H9 (cell line): Measurements from ENCODE around the gene GSTO2. TPM values are rescaled to one million over a fixed set of nuclear protein-coding genes. Genes with fewer than 3 reads are reported as not detected.

Experiments
- DNase-seq: peaks from one replicate; pipeline ENCODE4 v3.0.0-alpha.2; 2017
- H2AFZ ChIP-seq: one replicate; pipeline ENCODE4 v1.6.1; 2013; ENCODE audit warnings: mild to moderate bottlenecking, low read length, control low read depth, moderate library complexity
- H2AK5ac ChIP-seq: 2 replicates; pipeline ENCODE4 v1.6.1; 2013; ENCODE audit warnings: low read length, control low read depth, mixed read lengths; ENCODE audit not compliant: insufficient read length
- H2BK120ac ChIP-seq: one replicate; pipeline ENCODE4 v1.6.1; 2013; ENCODE audit warnings: low read depth, mild to moderate bottlenecking, low read length, control low read depth, inconsistent platforms; ENCODE audit not compliant: poor library complexity, severe bottlenecking
- H2BK12ac ChIP-seq: 2 replicates; pipeline ENCODE4 v1.6.1; 2013; ENCODE audit warnings: low read length, control low read depth, mixed read lengths, low read depth; ENCODE audit not compliant: insufficient read length
- H2BK15ac ChIP-seq: 2 replicates; pipeline ENCODE4 v1.6.1; 2013; ENCODE audit warnings: low read depth, low read length, control low read depth
- H2BK20ac ChIP-seq: one replicate; pipeline ENCODE4 v1.6.1; 2013; ENCODE audit warnings: low read depth, mild to moderate bottlenecking, low read length, control low read depth, inconsistent platforms; ENCODE audit not compliant: poor library complexity, severe bottlenecking
- H2BK5ac ChIP-seq: 2 replicates; pipeline ENCODE4 v1.6.1; 2013; ENCODE audit warnings: low read length, control low read depth, mixed read lengths; ENCODE audit not compliant: insufficient read length
- H3K14ac ChIP-seq: 2 replicates; pipeline ENCODE4 v1.6.1; 2013; ENCODE audit warnings: low read length, control low read depth; ENCODE audit not compliant: insufficient read depth
- H3K18ac ChIP-seq: 2 replicates; pipeline ENCODE4 v1.6.1; 2013; ENCODE audit warnings: low read depth, mild to moderate bottlenecking, mixed read lengths, low read length, control low read depth; ENCODE audit not compliant: insufficient read length
- H3K23ac ChIP-seq: 2 replicates; pipeline ENCODE4 v1.6.1; 2013; ENCODE audit warnings: low read length, control low read depth, mixed read lengths, low read depth; ENCODE audit not compliant: insufficient read length
- H3K23me2 ChIP-seq: 2 replicates; pipeline ENCODE4 v1.6.1; 2013; ENCODE audit warnings: low read depth, mild to moderate bottlenecking, mixed read lengths, low read length, control low read depth; ENCODE audit not compliant: insufficient read length, poor library complexity, severe bottlenecking
- H3K27ac ChIP-seq: 2 replicates; pipeline ENCODE4 v1.5.1; 2013; ENCODE audit warnings: low read length, control low read depth, mixed read lengths, low read depth; ENCODE audit not compliant: insufficient read length
- H3K27me3 ChIP-seq: 2 replicates; pipeline ENCODE4 v1.6.1; 2013; ENCODE audit warnings: low read length, control low read depth, inconsistent platforms; ENCODE audit not compliant: insufficient read depth
- H3K4ac ChIP-seq: 2 replicates; pipeline ENCODE4 v1.6.1; 2013; ENCODE audit warnings: low read depth, mild to moderate bottlenecking, control low read depth, inconsistent platforms, low read length, moderate library complexity
- H3K4me1 ChIP-seq: 2 replicates; pipeline ENCODE4 v1.6.1; 2013; ENCODE audit warnings: low read length, control low read depth, inconsistent platforms; ENCODE audit not compliant: insufficient read depth
- H3K4me2 ChIP-seq: 2 replicates; pipeline ENCODE4 v1.6.1; 2013; ENCODE audit warnings: low read length, control low read depth, mixed read lengths; ENCODE audit not compliant: insufficient read length, insufficient read depth
- H3K56ac ChIP-seq: 2 replicates; pipeline ENCODE4 v1.6.1; 2013; ENCODE audit warnings: low read depth, mild to moderate bottlenecking, mixed read lengths, low read length, control low read depth; ENCODE audit not compliant: insufficient read length
- H3K79me1 ChIP-seq: 2 replicates; pipeline ENCODE4 v1.6.1; 2013; ENCODE audit warnings: low read depth, mild to moderate bottlenecking, moderate library complexity, low read length, control low read depth, inconsistent platforms; ENCODE audit not compliant: insufficient read depth, poor library complexity, severe bottlenecking
- H3K79me2 ChIP-seq: 2 replicates; pipeline ENCODE4 v1.6.1; 2013; ENCODE audit warnings: low read length, control low read depth, inconsistent platforms; ENCODE audit not compliant: insufficient read depth
- H3K9ac ChIP-seq: 2 replicates; pipeline ENCODE4 v1.6.1; 2013; ENCODE audit warnings: low read length, control low read depth, mixed read lengths; ENCODE audit not compliant: insufficient read length; ENCODE audit errors: extremely low read depth
- H3K9me3 ChIP-seq: one replicate; pipeline ENCODE4 v1.6.1; 2013; ENCODE audit warnings: low read depth, low read length, inconsistent platforms; ENCODE audit not compliant: control insufficient read depth
- H3T11ph ChIP-seq: one replicate; pipeline ENCODE4 v1.6.1; 2013; ENCODE audit warnings: mild to moderate bottlenecking, low read length, control low read depth, inconsistent platforms
- H4K20me1 ChIP-seq: one replicate; pipeline ENCODE4 v1.6.1; 2013; ENCODE audit not compliant: control insufficient read depth, insufficient read length, insufficient read depth
- H4K5ac ChIP-seq: 2 replicates; pipeline ENCODE4 v1.6.1; 2013; ENCODE audit warnings: low read depth, mild to moderate bottlenecking, mixed read lengths, low read length, control low read depth; ENCODE audit not compliant: insufficient read length
- H4K8ac ChIP-seq: replicated peaks from 2 replicates; pipeline ENCODE4 v1.6.1; 2013; ENCODE audit warnings: low read length, control low read depth, mixed read lengths, low read depth; ENCODE audit not compliant: insufficient read length
- H4K91ac ChIP-seq: 2 replicates; pipeline ENCODE4 v1.6.1; 2013; ENCODE audit warnings: low read depth, mild to moderate bottlenecking, moderate library complexity, mixed read lengths, low read length, control low read depth; ENCODE audit not compliant: insufficient read length
- H3K27ac Mint-ChIP-seq, 3 experiments: 2 replicates in 2 of 3; 3 replicates in 1 of 3; pipeline ENCODE4 v1.8.0; 2020 to 2021; ENCODE audit warnings: mixed read lengths in 3 of 3, mild to moderate bottlenecking in 1 of 3, moderate library complexity in 1 of 3
- H3K27me3 Mint-ChIP-seq: 2 replicates; pipeline ENCODE4 v1.8.0; 2021; ENCODE audit warnings: low read depth, mild to moderate bottlenecking, moderate library complexity, mixed read lengths
- H3K36me3 Mint-ChIP-seq, 3 experiments: 2 replicates in 2 of 3; 3 replicates in 1 of 3; pipeline ENCODE4 v1.8.0; 2020 to 2021; ENCODE audit warnings: low read depth in 3 of 3, mixed read lengths in 3 of 3; ENCODE audit not compliant: insufficient read depth in 1 of 3
- H3K4me1 Mint-ChIP-seq, 2 experiments: 2 replicates each; pipeline ENCODE4 v1.8.0; 2020; ENCODE audit warnings: mixed read lengths in 2 of 2
- H3K4me3 Mint-ChIP-seq, 2 experiments: 2 replicates in 1 of 2; 3 replicates in 1 of 2; pipeline ENCODE4 v1.8.0; 2020 to 2021; ENCODE audit warnings: mild to moderate bottlenecking in 2 of 2, mixed read lengths in 2 of 2, moderate library complexity in 1 of 2
- H3K9me3 Mint-ChIP-seq, 2 experiments: 2 replicates in 1 of 2; 3 replicates in 1 of 2; pipeline ENCODE4 v1.8.0; 2020; ENCODE audit warnings: mild to moderate bottlenecking in 2 of 2, mixed read lengths in 2 of 2, moderate library complexity in 1 of 2
- CTCF ChIP-seq: fragments of 200-600 bp; sonication (generic); conservative IDR thresholded peaks from 3 replicates; pipeline ENCODE4 v1.8.0; 2021; ENCODE audit warnings: antibody characterized with exemption, mild to moderate bottlenecking
- total RNA-seq: library from RNA; stranded (reverse); gene quantifications from 2 replicates; pipeline ENCODE4 v1.2.1, GENCODE V29; 2021

The GSTO2 gene
- total RNA-seq, 1 experiment from 2014 or later = 14.5 TPM

GRCh38 chr10:104252368-104252767, 16.6 kb upstream of the GSTO2 start:
- peaks cover 12% of the 10 kb centered on the region for H3K23me2 ChIP-seq
- Mint-ChIP-seq H3K4me1 (peaks cover 51 to 58% of the 10 kb centered on the region in 2 experiments), H3K4me3 (no peak overlapping the region), H3K27me3 (peaks cover 15% of the 10 kb centered on the region), H3K36me3 (peaks cover 1 to 4% (median 3%) of the 10 kb centered on the region in 3 experiments; a peak in 3 of 7 replicates), H3K27ac (no peak overlapping the region; a peak in 1 of 7 replicates), H3K9me3 (peaks cover 0 to 2% of the 10 kb centered on the region in 2 experiments; a peak in 2 of 5 replicates)
- H3K27me3 ChIP-seq = no peaks in the 10 kb centered on the region; the same call in 1 of the 2 replicates
- H2BK120ac ChIP-seq = no peak overlapping the region
- no peak overlapping the region for H2BK20ac ChIP-seq
- no peak overlapping the region for H3K4ac ChIP-seq
- H3T11ph ChIP-seq = no peak overlapping the region
- no peak for DNase-seq
- no peak overlapping the region for H3K14ac ChIP-seq
- H4K5ac ChIP-seq = no peak overlapping the region
- H2AFZ ChIP-seq = no peak overlapping the region
- H3K23ac ChIP-seq = no peak overlapping the region
- no peaks in the 10 kb centered on the region for H4K20me1 ChIP-seq
- no peak overlapping the region for H3K4me2 ChIP-seq
- H4K91ac ChIP-seq = no peak overlapping the region
- H3K18ac ChIP-seq = no peak overlapping the region
- no peak overlapping the region for H2BK5ac ChIP-seq
- no peak overlapping the region for H2BK15ac ChIP-seq
- H3K27ac ChIP-seq = no peak overlapping the region
- no peaks in the 10 kb centered on the region; the same call in 1 of the 2 replicates for H3K79me2 ChIP-seq
- TF ChIP-seq CTCF = no peak
- no peaks in the 10 kb centered on the region for H3K9me3 ChIP-seq
- no peak overlapping the region for H4K8ac ChIP-seq
- no peak overlapping the region for H3K9ac ChIP-seq
- H2AK5ac ChIP-seq = no peak overlapping the region
- no peak overlapping the region for H2BK12ac ChIP-seq
- no peak overlapping the region for H3K56ac ChIP-seq
- peaks cover 11% of the 10 kb centered on the region; the same call in 1 of the 2 replicates for H3K4me1 ChIP-seq
- no peaks in the 10 kb centered on the region for H3K79me1 ChIP-seq
